Stimulated activated effector memory CD8-positive, alpha-beta T cell treated with anti-CD3 and anti-CD28 coated beads, Interleukin-12 subunit alpha, Interleukin-12 subunit beta, amount 100 ng/mL, for 72 hours (primary cell): ENCODE data around the gene CARD8.

ENCODE experiments used
- ATAC-seq: fragments of 150-1000 bp; cut with Tn5 transposase; 2 replicates; pipeline ENCODE4 v1.10.0; 2021
- DNase-seq, 2 donors: peaks; one replicate each; pipeline ENCODE4 v3.0.0; 2021 to 2022; ENCODE audit warnings: low spot score in 2 of 2
- H3K27ac Mint-ChIP-seq: one replicate; pipeline ENCODE4 v1.8.0; 2022; ENCODE audit warnings: mild to moderate bottlenecking, mixed read lengths
- H3K36me3 Mint-ChIP-seq: one replicate; pipeline ENCODE4 v1.8.0; 2022; ENCODE audit warnings: mild to moderate bottlenecking, mixed read lengths
- H3K4me1 Mint-ChIP-seq: one replicate; pipeline ENCODE4 v1.8.0; 2022; ENCODE audit warnings: mixed read lengths
- H3K4me3 Mint-ChIP-seq: one replicate; pipeline ENCODE4 v1.8.0; 2022; ENCODE audit warnings: mild to moderate bottlenecking, mixed read lengths
- H3K9me3 Mint-ChIP-seq: one replicate; pipeline ENCODE4 v1.8.0; 2022; ENCODE audit warnings: mixed read lengths

Gene CARD8

DNA sequence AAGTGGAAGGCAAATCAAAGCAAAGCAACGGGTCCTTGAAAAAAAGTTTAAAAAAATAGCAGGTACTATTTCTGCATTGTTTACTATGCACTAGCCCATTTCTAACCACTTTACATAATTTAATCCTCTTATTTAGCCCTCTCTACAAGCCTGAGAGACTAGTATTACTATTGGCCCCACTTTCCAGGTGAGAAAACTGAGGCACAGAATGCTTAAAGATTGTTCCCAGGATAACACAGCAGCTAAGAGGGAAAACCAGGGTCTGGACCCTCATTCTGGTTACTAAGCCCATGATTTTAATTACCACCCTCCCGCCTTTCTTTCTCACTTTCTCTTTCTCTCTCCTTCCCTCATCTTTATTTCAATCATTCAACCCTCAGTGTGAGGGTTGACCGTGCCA lies 79.5 kb downstream of the CARD8 start:
- Mint-ChIP-seq H3K27ac (no peak overlapping the region), H3K4me1 (peaks cover 18% of the 10 kb centered on the region), H3K9me3 (no peaks in the 10 kb centered on the region), H3K36me3 (peaks cover 49% of the 10 kb centered on the region), H3K4me3 (no peak overlapping the region)
- DNase-seq, result no peak
- ATAC-seq, result no peak

DNA sequence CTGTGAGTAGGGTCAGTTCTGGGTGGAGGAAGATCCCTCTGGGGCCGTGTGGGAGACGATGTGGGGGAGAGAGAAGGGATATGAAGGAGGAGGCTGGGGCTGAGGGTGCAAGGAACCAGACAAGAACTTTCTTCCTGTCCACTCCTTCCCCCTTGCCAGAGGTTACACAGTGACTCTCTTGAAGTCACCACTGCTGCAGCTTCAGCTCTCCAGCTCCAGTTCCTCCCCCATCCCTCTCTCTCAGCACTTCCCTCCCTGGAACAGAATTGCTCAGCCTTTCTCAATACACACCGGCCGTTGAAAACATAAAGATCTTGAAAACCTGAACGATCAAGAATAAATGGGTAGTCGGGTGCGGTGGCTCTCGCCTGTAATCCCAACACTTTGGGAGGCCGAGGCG lies 80.1 kb downstream of the CARD8 start:
- Mint-ChIP-seq H3K27ac (peak overlapping the region; percentile 89), H3K36me3 (peaks cover 55% of the 10 kb centered on the region), H3K4me1 (peaks cover 24% of the 10 kb centered on the region), H3K4me3 (no peak overlapping the region), H3K9me3 (no peaks in the 10 kb centered on the region)
- DNase-seq (no peak), ATAC-seq (no peak)

DNA sequence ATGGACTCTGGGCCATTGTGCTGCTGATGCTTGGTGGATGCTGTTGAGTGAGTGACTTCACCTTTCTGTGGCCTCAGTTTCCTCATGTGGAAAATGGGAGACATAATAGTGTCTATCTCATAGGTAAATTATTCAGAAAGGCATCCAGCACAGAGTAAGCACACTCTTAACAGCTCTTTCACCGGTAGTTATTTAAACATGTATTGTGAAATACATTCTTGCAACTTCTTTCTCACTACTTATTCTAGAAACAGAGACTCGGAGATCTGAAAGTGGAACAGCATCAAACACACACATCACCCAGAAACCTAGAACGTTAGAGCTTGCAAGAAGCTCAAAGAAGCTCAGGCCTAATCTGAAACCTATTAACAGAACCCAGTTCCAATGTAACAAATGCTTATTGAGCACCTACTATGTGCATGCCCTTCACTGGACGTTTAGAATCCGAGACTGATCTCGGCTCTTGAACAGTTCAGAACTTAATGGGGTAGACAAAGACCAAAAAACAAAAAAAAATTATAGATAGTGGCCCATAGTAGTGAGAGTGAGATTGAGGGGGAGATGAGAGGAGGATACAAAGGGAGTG lies 81.2 kb downstream of the CARD8 start:
- H3K36me3 Mint-ChIP-seq, result peaks cover 64% of the 10 kb centered on the region
- H3K4me3 Mint-ChIP-seq, result no peak overlapping the region
- H3K4me1 Mint-ChIP-seq, result peaks cover 31% of the 10 kb centered on the region

DNA sequence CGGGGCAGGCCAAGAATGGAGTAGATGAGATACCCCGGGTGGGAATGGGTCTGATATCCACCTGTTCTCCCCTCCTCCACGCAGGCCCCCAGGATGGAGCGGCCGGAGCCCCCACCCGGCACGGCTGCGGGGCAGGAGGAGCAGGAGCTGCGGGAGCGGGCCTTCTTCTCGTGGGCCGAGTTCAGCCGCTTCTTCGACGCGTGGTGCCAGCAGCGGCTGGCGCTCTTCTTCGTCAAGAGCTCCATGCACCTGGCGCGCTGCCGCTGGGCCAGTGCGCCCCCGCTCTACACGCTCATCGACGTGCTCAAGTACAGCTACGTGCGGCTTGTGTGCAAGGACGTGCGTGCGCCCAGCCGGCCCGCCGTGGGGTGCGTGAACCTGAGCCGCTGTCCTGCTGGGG lies 84.0 kb downstream of the CARD8 start:
- peak overlapping the region; percentile 85 for H3K4me3 Mint-ChIP-seq

More for the DNA sequence above, 81.2 kb downstream of the CARD8 start:
- peak overlapping the region; percentile 89 for H3K27ac Mint-ChIP-seq
- no peaks in the 10 kb centered on the region for H3K9me3 Mint-ChIP-seq
- no peak for DNase-seq
- no peak for ATAC-seq

DNA sequence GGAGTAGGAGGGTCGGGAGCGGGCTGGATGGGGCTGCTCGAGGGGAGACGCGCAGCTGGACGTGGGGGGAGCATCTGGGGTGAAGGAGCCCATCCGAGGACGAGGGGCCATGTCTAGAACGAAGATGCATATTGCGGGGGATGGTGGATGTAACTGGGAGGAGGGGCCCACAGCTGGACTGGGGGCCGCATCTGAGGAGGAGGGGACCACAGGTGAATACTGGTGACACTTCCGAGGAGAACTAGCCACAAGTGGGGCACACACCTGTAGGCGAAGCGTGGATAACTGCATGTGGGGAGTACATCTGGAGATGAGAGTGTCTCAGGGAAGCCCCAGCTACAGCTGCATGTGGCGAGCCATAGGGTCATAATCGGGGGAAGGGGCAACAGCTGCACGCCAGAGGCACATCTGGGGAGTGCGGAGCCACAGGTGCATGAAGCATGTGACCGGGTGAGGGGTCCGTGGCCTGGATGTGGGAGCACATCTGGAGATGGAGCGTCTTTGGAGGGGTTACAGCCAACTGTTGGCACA lies 84.8 kb downstream of the CARD8 start:
- Mint-ChIP-seq H3K36me3 (peaks cover 70% of the 10 kb centered on the region), H3K27ac (peak overlapping the region; percentile 95), H3K9me3 (no peaks in the 10 kb centered on the region), H3K4me1 (peaks cover 48% of the 10 kb centered on the region), H3K4me3 (peak overlapping the region; percentile 85)
- ATAC-seq, result peak; percentile 5
- no peak for DNase-seq

More for the DNA sequence above, 84.0 kb downstream of the CARD8 start:
- DNase-seq (no peak), ATAC-seq (no peak)
- Mint-ChIP-seq H3K9me3 (no peaks in the 10 kb centered on the region), H3K27ac (peak overlapping the region; percentile 95), H3K4me1 (peaks cover 48% of the 10 kb centered on the region), H3K36me3 (peaks cover 72% of the 10 kb centered on the region)

DNA sequence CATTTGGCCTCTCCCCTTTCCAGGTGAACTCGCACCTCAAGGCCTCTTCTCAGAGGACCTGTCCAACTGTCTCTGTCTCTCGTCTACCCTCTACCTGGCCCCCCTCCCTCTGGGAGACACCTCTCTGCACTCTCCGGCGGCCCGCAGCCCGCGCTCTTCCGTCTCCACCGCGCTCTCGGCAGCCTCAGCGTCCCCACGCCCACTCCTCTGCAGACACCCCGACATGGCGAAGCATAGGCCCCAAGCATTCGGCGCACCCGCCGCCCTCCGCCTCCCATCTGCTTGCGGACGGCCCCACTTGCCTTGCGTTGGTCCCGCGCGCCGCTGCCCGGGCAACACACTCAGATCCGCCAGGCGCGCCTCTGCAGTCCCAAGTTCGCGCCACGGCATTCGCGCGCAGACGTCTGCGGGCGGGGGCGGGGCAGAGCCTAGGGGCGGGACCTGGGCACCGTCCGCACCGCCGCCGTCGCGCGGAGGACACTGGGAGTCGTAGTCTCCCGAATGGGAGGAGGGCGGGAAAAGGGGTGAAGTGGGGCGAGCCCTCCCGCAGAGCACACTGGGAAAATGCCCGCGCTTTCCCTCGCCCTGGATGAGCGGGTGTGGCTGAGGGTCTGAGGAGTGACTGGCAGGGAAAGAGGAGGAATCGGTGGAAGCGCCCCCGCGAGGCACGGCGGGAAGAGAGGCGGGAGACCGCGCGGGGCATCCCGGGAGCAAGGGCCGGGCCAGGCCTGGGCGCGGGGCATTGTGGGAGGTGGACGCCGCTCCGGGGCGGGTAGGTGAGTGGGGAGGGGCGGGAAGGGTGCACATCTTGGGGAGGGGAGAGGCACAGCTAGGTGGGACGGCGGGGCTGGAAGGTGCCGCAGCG lies 85.5 kb downstream of the CARD8 start, which contains the start of the genes LIG1 and ZSWIM9:
Gene LIG1 (minus strand): TSS at position 406 of the 865 bp plus-strand sequence. CDS start 4,778 bp downstream, outside the sequence.
Gene ZSWIM9 (plus strand): TSS at position 742 of the 865 bp plus-strand sequence. CDS start 1,123 bp downstream, outside the sequence.
- Mint-ChIP-seq H3K36me3 (peaks cover 75% of the 10 kb centered on the region), H3K27ac (peak within 1 kb of the TSS; percentile 95), H3K4me3 (peak within 1 kb of the TSS; percentile 85), H3K9me3 (no peaks in the 10 kb centered on the region), H3K4me1 (peaks cover 45% of the 10 kb centered on the region)
- peak; percentile 93 for ATAC-seq
- DNase-seq, result peak; percentile 91 to 95

DNA sequence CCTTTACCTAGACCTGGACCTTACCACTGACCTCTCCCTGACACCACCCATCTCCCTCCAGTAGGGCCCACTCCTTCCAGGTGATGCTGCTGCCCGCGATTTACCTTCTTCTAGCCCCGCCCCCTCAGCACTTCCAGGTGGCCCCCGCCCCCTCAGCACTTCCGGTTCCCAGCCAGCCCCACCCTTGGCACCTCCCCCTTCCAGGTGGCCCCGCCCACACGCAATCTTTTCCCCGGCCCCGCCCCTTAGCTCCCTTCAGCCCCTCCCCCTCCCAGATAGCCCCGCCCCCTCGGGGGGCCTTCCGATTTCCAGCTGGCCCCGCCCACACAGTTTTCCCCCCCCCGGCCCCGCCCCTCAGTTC lies 86.2 kb downstream of the CARD8 start:
- DNase-seq (peak; percentile 88 to 94), ATAC-seq (peak; percentile 8)
- peaks cover 75% of the 10 kb centered on the region for H3K36me3 Mint-ChIP-seq
- H3K9me3 Mint-ChIP-seq, result no peaks in the 10 kb centered on the region
- peak overlapping the region; percentile 95 for H3K27ac Mint-ChIP-seq
- H3K4me3 Mint-ChIP-seq, result peak overlapping the region; percentile 85
- H3K4me1 Mint-ChIP-seq, result peaks cover 40% of the 10 kb centered on the region

DNA sequence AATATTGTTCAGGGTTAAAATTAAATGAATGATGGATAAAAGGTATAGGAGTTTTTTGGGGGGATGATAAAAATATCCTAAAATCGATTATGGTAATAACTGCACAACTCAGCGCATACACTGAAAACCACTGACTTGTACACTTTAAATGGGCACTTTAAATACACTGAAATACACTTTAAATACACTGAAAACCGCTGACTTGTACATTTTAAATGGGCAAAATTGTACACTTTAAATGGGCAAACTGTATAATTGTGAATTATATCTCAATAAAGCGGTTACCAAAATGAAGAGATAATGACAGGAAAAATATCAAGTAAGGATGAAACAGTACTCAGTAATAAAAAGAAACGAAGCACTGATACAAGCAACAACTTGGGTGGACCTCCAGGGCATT lies 87.0 kb downstream of the CARD8 start:
- ATAC-seq, result no peak
- H3K9me3 Mint-ChIP-seq, result no peaks in the 10 kb centered on the region
- H3K36me3 Mint-ChIP-seq, result peaks cover 78% of the 10 kb centered on the region
- no peak overlapping the region for H3K27ac Mint-ChIP-seq
- H3K4me1 Mint-ChIP-seq, result peaks cover 40% of the 10 kb centered on the region
- no peak for DNase-seq
- H3K4me3 Mint-ChIP-seq, result peak overlapping the region; percentile 85

DNA sequence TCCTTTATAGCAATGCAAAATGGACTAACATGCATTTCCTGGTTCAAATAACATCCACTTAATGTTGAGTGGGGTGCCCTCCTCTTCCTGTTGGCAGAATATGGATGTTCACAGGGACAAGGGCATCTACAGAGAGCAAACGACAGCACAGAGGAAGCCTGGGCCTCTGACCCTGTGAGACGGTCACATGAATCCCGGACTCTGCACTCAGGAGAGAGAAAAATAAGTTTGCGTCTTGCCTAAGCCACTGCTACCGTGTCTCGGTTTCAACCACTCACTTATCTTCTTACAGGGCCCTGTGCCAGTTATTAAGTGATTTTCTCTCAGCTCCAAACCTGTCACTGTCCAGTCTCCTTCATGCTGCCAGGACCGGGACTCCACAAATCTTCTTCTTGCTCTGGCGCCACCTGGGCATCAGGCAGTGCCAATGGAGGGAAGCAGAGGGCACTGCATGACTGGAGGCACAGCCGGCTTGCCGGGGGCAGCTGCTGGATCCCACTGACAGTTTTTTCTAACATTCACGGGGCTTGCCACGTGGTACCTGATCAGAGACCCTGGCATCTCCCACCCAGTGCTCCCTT lies 97.4 kb downstream of the CARD8 start:
- H3K4me3 Mint-ChIP-seq, result no peak overlapping the region
- peaks cover 11% of the 10 kb centered on the region for H3K4me1 Mint-ChIP-seq
- H3K27ac Mint-ChIP-seq, result peak overlapping the region; percentile 56
- peaks cover 97% of the 10 kb centered on the region for H3K36me3 Mint-ChIP-seq
- no peaks in the 10 kb centered on the region for H3K9me3 Mint-ChIP-seq
- no peak for DNase-seq
- no peak for ATAC-seq
